Breast epithelium (tissue), 4 donors: Measurements from ENCODE around the gene CYP2E1. TPM values are rescaled to one million over a fixed set of nuclear protein-coding genes. Genes with fewer than 3 reads are reported as not detected.

Source experiments
- DNase-seq, 2 donors: peaks; one replicate each; pipeline ENCODE4 v3.0.0-alpha.2; 2019; ENCODE audit warnings: low spot score in 2 of 2
- H3K27ac ChIP-seq, 2 donors: fragments of 200-600 bp; sonication (generic) in 1 of 2; one replicate each; pipeline ENCODE4 v1.5.1; 2016 to 2019; ENCODE audit warnings: mild to moderate bottlenecking in 1 of 2
- H3K27me3 ChIP-seq, 2 donors: fragments of 200-600 bp; sonication (generic) in 1 of 2; one replicate each; pipeline versions ENCODE4 v1.5.1 to v1.6.0; 2017 to 2019; ENCODE audit warnings: control low read depth in 1 of 2, mild to moderate bottlenecking in 1 of 2
- H3K36me3 ChIP-seq: fragments of 200-600 bp; one replicate; pipeline ENCODE4 v1.5.1; 2019
- H3K4me1 ChIP-seq, 2 donors: fragments of 200-600 bp; sonication (generic); one replicate each; pipeline ENCODE4 v1.5.1; 2016 to 2019; ENCODE audit warnings: control low read depth in 1 of 2
- H3K4me3 ChIP-seq, 3 donors: fragments of 200-600 bp; sonication (generic); 1 replicate in 2 of 3; 2 replicates in 1 of 3; pipeline ENCODE4 v1.5.1; 2016 to 2019; ENCODE audit warnings: mild to moderate bottlenecking in 3 of 3, moderate library complexity in 2 of 3
- H3K9me3 ChIP-seq, 2 donors: fragments of 200-600 bp; sonication (generic) in 1 of 2; one replicate each; pipeline ENCODE4 v1.5.1; 2016 to 2019; ENCODE audit warnings: control low read depth in 1 of 2
- POLR2A ChIP-seq: fragments of 450-650 bp; IDR thresholded peaks from one replicate; pipeline ENCODE4 v1.6.1; 2016; ENCODE audit warnings: antibody characterized with exemption, mild to moderate bottlenecking, moderate library complexity
- POLR2AphosphoS5 ChIP-seq, 3 donors: sonication (generic); formaldehyde crosslinking; IDR thresholded peaks; one replicate each; pipeline ENCODE4 v1.6.1; 2017; ENCODE audit warnings: antibody characterized with exemption in 3 of 3
- intact Hi-C: fragments of 100-400 bp; cut with DNase I; formaldehyde crosslinking; loops from one replicate; pipeline ENCODE4 v1.15.1; 2023; ENCODE audit warnings: low total_unique reads
- total RNA-seq, 3 donors: library from RNA; depleted of rRNA; stranded (reverse); fragments of >200 nt; gene quantifications; one replicate each; pipeline ENCODE4 v1.1.0, GENCODE V29; 2016
- TF ChIP-seq, protein P1 (sequence below), 3 donors: fragments of 450-650 bp; IDR thresholded peaks; one replicate each; pipeline ENCODE4 v1.5.1; 2016 to 2017; ENCODE audit warnings: antibody characterized with exemption in 3 of 3, mild to moderate bottlenecking in 3 of 3, moderate library complexity in 3 of 3

The CYP2E1 gene
- total RNA-seq, 3 donors from 2014 or later, result 0.96 to 3.4 (median 0.98) TPM

DNA sequence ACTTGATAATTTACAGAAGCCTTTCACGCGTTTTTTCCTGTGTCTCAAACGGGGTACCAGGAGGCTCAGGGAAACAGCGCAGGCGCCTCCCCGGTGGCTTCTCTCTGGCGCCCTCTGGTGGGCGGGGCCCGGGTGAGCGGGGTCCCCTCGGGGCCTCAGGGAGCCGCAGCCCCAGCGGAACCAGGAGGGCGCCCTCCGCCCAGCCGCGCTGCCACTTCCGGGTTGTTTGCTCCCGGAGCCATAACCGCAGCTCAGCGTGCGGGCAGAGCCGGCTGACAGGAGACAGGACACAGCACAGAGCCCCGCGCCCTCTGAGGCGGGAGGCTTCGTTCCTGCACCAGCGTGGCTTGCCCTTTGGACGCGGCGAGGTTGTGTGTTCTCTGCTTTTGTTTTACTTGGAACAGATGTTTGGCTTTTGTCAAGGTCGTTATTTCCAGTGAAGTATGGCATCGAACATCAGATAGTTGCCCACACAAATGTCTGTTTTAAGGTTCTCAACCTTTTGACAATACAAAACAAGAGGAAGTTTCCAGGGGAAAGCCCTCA, 6.9 kb upstream of the CYP2E1 start:
- intact Hi-C loops, result no loop called here
- Histone ChIP-seq H3K9me3 (peaks cover 0 to 23% of the 10 kb centered on the region in 2 donors), H3K4me1 (no peaks in the 10 kb centered on the region), H3K36me3 (no peaks in the 10 kb centered on the region), H3K4me3 (peak overlapping the region; percentile 22 to 63 (median 48)), H3K27me3 (no peaks in the 10 kb centered on the region), H3K27ac (no peak overlapping the region)
- DNase-seq, result peak; percentile 62 to 81
- no peak for TF ChIP-seq POLR2A
- TF ChIP-seq, protein P1, sequence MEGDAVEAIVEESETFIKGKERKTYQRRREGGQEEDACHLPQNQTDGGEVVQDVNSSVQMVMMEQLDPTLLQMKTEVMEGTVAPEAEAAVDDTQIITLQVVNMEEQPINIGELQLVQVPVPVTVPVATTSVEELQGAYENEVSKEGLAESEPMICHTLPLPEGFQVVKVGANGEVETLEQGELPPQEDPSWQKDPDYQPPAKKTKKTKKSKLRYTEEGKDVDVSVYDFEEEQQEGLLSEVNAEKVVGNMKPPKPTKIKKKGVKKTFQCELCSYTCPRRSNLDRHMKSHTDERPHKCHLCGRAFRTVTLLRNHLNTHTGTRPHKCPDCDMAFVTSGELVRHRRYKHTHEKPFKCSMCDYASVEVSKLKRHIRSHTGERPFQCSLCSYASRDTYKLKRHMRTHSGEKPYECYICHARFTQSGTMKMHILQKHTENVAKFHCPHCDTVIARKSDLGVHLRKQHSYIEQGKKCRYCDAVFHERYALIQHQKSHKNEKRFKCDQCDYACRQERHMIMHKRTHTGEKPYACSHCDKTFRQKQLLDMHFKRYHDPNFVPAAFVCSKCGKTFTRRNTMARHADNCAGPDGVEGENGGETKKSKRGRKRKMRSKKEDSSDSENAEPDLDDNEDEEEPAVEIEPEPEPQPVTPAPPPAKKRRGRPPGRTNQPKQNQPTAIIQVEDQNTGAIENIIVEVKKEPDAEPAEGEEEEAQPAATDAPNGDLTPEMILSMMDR (IDR thresholded peaks at IDR 0.05), result peak in 2 of 3 donors; percentile 64 to 73

DNA sequence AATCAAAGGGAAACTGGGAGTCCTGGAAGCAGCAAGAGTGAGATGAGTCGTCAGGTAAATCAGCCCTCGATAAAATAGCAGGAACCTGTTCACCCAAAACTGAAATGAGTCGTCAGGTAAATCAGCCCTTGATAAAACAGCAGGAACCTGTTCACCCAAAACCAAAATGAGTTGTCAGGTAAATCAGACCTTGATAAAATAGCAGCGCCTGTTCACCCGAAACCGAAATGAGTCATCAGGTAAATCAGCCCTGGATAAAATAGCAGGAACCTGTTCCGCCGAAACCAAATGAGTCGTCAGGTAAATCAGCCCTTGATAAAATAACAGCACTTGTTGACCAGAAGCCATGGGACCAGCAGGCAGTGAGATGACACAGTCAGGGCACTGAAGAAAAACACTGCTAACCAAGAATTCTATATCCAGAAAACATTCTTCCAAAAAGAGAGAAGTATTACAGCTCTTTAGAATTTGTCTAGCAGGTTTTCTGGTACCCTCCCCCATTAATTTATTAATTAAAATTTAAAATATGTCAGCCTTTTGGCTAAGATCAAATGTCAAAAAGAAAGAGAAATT, 3.4 kb upstream of the CYP2E1 start:
- Histone ChIP-seq H3K4me1 (no peaks in the 10 kb centered on the region), H3K27me3 (peaks cover 0 to 17% of the 10 kb centered on the region in 2 donors), H3K4me3 (no peak overlapping the region), H3K27ac (no peak overlapping the region), H3K36me3 (no peaks in the 10 kb centered on the region), H3K9me3 (peaks cover 0 to 23% of the 10 kb centered on the region in 2 donors)
- intact Hi-C loops, result no loop called here
- no peak for DNase-seq
- TF ChIP-seq POLR2A (no peak), POLR2AphosphoS5 (IDR thresholded peaks at IDR 0.05) (no peak)
- TF ChIP-seq, protein P1 (IDR thresholded peaks at IDR 0.05), result no peak

DNA sequence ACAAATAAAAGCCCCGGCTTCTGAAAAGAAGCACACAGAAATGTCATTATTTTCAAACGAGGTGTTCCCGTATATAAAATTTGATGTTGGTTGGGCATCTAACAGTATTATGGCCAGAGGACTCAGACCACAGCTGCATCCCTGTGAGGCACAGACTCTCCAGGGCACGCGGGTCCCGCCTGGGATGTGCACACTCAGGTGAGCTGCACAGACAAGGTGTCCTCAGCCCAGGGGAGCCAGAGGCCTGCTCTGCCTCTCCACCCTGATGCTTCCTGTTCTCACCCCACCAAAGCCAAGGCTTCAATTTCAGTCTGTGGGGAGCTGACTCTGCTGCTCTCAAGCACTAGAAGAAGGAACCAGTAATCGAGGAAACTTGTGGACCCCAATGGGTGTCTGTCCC, 1.7 kb upstream of the CYP2E1 start:
- Histone ChIP-seq H3K9me3 (peaks cover 0 to 23% of the 10 kb centered on the region in 2 donors), H3K4me1 (no peaks in the 10 kb centered on the region), H3K27me3 (peaks cover 0 to 33% of the 10 kb centered on the region in 2 donors), H3K4me3 (no peak overlapping the region), H3K27ac (no peak overlapping the region), H3K36me3 (no peaks in the 10 kb centered on the region)
- TF ChIP-seq, protein P1 (IDR thresholded peaks at IDR 0.05), result no peak
- intact Hi-C loops, result no loop called here
- no peak for DNase-seq

DNA sequence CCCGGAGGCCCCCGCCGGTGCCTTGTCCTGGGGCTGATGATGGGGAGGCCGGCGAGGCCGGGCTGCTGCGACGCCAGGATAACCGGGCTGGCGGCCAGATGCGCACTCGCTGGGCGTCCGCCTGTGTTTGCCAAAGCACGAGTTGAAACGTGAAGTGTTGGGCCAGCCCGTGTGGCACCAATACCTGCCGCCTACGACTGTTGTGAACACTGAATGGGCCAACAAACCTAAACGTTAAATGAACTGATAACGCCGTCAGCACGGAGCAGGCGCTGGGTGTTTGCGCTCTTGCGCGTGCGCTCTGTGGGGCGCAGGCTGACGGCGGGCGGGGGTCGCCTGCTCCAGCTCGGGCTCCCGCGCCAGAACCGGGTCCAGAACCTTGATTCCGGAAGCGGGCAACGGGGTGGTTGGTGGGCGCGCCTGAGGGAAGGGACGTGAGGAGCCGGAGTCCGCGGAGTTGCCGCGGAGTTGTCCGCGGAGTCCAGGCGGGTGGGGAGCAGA, 658 bp downstream of the CYP2E1 start:
- no peaks in the 10 kb centered on the region for H3K36me3 ChIP-seq
- peaks cover 0 to 19% of the 10 kb centered on the region in 2 donors for H3K9me3 ChIP-seq
- peaks cover 0 to 46% of the 10 kb centered on the region in 2 donors for H3K27me3 ChIP-seq
- DNase-seq, result no peak
- no peak overlapping the region for H3K27ac ChIP-seq
- H3K4me3 ChIP-seq, result peak overlapping the region in 2 of 3 donors; percentile 47 to 56
- intact Hi-C loops, result no loop called here
- no peaks in the 10 kb centered on the region for H3K4me1 ChIP-seq
- no peak for TF ChIP-seq POLR2A
- no peak for TF ChIP-seq POLR2AphosphoS5 (IDR thresholded peaks at IDR 0.05)
- TF ChIP-seq, protein P1 (IDR thresholded peaks at IDR 0.05), result no peak

DNA sequence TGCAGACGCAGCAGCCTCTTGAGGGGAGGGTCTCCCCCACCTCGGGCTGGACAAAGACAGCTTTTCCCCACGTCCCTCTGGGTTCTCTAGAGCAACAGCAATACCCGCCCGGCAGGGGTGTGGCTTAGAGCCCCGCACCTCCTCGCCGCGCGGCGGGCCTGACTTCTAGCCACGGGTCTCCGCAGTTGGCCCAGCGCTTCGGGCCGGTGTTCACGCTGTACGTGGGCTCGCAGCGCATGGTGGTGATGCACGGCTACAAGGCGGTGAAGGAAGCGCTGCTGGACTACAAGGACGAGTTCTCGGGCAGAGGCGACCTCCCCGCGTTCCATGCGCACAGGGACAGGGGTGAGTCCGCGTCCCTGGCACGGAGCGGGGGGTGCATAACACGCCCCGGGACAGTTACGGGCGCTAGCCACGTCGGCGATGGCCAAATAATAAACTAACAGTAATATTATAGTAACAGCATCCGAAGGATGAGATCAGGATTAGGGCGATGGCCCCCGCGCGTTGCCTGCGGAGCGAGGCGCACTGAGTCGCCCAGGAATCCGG, 1.2 kb downstream of the CYP2E1 start:
- Histone ChIP-seq H3K4me1 (no peaks in the 10 kb centered on the region), H3K27me3 (peaks cover 0 to 46% of the 10 kb centered on the region in 2 donors), H3K4me3 (peak overlapping the region; percentile 3 to 56 (median 47)), H3K27ac (no peak overlapping the region), H3K9me3 (peaks cover 0 to 14% of the 10 kb centered on the region in 2 donors), H3K36me3 (no peaks in the 10 kb centered on the region)
- intact Hi-C loops, result no loop called here
- TF ChIP-seq POLR2A (no peak), POLR2AphosphoS5 (IDR thresholded peaks at IDR 0.05) (no peak)
- TF ChIP-seq, protein P1 (IDR thresholded peaks at IDR 0.05), result no peak
- DNase-seq, result no peak
